DLD1 (cell line): Measurements from ENCODE around the gene C4orf54.

Experiments used
- in situ Hi-C: cut with HindIII; loops from 2 replicates; pipeline ENCODE4 v1.10.0; 2017; ENCODE audit warnings: low sequenced_read_pairs

Gene C4orf54

GRCh38 chr4:99657798-99658197 lies at the start of gene C4orf54:
C4orf54 (minus strand) TSS chr4:99657828; CDS start chr4:99654648, 3,180 bp downstream.
- in situ Hi-C loops: no loop called here

- in situ Hi-C loops: no loop called here
These were observed 48.3 kb upstream of the C4orf54 start for GRCh38 chr4:99705891-99706290.

- in situ Hi-C loops: no loop called here
These were observed 39.2 kb upstream of the C4orf54 start for GRCh38 chr4:99696801-99697200.

- in situ Hi-C loops: no loop called here
These were observed 35.5 kb upstream of the C4orf54 start for GRCh38 chr4:99693140-99693539.

DNA sequence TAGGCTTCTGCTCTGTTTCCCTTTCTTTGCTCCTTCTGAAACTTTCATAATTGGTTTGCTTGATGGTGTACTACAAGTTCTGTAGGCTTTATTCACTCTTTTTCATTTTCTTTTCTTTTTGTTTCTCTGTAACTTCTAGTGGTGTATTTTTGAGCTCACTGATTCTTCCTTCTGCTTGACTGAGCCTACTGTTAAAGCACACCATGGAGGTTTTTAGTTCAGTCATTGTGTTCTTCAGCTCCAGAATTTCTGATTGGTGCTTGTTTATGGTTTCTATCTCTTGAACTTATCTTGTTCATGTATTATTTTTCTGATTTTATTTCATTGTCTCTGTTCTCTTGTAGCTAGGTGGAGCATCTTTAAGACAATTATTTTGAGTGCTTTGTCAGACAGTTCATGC lies 33.4 kb upstream of the C4orf54 start:
- in situ Hi-C loops: no loop called here

DNA sequence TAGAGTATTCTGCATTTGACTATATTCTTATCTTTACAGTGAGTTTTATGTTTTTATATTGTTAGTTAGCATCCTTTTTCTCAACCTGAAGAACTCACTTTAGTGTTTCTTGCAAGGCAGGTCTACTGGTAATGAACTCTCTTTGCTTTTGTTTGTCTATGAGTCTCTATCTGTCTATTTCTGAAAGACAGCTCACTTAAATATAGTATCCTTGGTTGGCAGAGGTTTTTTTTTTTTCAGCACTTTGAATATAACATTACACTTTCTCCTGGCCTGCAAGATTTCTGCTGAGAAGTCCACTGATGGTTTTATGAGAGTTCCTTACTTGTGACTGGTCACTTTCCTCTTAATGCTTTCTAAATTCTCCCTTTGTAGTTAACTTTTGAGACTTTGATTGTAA lies 32.8 kb upstream of the C4orf54 start:
- in situ Hi-C loops: no loop called here

DNA sequence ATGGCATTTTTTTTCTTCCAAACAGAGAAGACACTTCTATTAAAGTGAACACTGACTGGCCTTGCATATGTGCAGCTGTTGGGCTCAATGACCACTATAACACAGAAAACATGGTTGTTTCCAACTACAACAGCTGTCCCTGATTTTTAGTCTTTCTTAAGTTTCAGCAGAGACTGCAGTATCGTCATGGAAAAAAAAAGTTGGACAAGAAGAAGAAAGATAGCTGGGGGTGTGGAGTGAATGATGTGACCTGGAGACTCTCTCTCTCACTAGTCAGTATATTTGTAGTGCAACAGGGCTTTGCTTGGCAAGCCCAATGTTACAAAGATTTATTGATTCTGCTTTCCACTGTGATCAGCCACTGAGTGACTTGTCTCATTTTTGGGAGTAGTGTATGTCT lies 29.5 kb upstream of the C4orf54 start:
- in situ Hi-C loops: no loop called here

DNA sequence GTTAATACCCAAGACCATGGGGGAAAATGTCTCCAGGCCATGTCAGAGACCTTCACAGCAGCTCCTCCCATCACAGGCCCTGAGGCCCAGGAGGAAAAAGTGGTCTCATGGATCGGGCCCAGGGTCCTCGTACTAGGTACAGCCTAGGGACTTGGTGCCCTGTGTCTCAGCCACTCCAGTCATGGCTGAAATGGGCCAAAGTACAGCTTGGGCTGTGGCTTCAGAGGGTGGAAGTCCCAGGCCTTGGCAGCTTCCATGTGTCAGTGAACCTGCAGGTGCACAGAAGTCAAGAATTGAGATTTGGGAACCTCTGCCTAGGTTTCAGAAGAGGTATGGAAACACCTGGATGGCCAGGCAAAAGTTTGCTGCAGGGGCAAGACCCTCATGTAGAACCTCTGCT lies 27.6 kb upstream of the C4orf54 start:
- in situ Hi-C loops: no loop called here

DNA sequence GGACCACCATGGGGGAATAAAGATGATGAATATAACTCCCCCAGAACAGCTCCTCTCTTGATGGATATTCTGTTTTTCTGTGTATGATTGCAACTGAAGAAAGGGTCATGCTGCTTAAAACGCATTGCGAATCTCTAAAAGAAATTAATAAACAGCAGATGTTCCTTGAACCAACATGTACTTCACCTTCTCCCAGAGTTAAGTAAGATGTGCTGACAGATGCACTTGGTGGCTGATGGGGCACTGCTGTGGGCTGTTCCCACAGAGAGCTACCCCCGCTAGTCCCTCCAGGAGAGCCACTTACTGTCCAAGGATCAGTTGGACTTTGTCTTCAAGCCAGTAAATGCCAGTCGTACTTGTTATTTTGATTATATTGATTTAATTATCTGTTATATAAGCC lies 26.3 kb upstream of the C4orf54 start:
- in situ Hi-C loops: no loop called here

DNA sequence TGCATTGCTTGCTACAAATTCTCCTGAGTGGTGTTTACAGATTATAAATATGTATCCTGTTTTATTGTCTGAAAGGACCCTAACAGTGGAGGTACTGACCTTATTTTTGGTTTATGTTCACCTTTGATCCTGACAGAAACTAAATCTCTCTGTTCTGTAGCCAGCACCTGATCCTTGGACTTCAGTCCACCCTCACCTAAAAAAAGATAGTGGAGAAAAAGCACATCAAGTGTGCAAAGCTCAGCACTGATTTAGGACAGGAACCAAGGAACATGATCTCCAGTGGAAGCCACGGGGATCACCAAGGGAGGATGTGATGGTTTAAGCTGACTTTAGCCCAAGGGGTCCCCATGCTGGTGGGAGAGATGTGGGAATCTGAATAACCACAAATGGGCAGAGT lies 22.3 kb upstream of the C4orf54 start:
- in situ Hi-C loops: no loop called here

DNA sequence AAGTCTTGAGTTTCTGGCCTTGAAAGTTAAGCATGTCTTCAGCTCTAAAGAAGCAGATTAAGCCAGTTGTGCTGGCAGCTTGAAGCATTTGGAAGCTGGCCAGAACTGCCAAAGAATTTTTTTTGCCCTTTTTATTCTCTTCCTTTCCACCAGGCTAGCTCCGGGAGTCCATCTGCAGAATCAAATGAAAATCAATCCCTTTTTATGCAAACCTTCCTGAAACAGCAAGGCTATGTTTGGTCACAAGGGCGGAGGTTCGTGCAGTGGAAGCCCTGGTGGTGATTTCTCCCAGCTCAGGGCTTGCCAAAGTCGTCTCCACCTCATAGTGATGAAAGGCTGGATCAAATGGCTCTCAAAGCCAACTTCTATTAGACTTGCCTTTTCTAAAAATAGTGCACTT lies 21.6 kb upstream of the C4orf54 start:
- in situ Hi-C loops: no loop called here

GRCh38 chr4:99677161-99677560 lies 19.5 kb upstream of the C4orf54 start:
- in situ Hi-C loops: no loop called here

DNA sequence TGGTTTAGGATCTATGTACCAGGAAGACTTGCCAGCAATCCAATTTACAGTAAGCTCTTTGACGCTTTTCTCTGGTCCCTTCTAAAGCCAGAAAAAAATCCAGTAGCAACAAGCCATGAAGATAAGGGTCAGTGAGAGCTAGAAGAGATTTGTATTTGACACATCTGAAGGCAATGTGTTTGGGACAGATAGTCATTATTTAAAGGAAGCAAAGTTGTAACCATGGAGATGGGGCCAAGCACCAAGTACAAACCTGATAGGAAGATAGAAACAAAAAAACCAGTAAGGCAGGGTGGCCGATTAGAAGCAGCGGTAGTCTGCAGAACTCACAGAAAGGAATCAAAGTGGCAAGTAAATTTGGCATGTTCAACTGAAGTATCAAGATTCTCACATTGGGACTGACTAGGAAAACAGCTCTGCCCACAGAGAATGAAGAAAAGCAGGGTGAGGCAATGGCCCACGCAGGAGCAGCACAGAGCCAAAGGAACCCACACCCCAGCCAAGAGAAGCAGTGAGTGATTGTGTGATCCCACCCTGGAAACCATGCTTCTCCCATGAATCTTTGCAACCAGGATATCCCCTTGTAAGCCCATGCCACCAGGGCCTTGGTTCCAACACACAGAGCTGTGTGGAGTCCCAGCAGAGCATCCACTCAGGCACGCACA lies 12.9 kb upstream of the C4orf54 start:
- in situ Hi-C loops: no loop called here

DNA sequence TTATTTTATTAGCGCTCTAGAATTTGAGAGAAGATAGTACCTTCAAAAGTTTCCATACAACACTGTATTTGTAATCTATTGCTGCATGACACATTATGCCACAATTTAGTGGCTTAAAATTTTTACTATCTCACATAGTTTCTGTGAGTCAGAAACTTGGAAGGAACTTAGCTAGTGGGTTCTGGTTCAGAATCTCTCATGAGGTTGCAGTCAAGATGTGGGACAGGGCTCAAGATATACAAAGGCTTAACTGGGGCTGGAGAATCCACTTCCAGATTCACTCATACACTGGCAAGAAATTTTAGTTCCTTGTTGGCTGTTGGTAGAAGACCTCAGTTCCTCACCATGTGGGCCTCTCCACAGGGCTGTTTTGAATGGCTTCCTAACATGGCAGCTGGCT lies 11.5 kb upstream of the C4orf54 start:
- in situ Hi-C loops: no loop called here

DNA sequence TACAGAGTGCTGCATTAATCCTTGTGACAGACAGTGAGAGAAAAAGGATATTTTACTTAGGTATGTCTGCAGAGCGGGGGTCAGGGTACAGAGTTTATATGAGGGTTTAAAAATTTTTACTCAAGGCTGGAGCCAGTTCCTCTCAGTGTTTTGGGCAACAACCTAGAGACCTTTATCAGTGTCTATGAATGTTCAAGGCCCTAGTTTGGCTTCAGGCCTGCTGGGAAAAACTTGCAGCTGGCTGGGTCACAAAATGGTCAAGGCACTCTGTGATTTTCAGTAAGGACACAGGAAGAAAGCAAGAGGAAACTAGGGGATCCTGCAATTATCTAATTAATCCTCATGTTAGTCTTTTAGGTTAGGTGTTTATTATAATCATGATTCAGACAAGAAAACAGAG lies 10.8 kb upstream of the C4orf54 start:
- in situ Hi-C loops: no loop called here

GRCh38 chr4:99665983-99666382 lies 8.4 kb upstream of the C4orf54 start:
- in situ Hi-C loops: no loop called here

- in situ Hi-C loops: no loop called here
These were observed 7.1 kb upstream of the C4orf54 start for GRCh38 chr4:99664716-99665115.

- in situ Hi-C loops: no loop called here
These were observed 4.3 kb upstream of the C4orf54 start for GRCh38 chr4:99661907-99662306.

- in situ Hi-C loops: no loop called here
These were observed 1.0 kb upstream of the C4orf54 start for GRCh38 chr4:99658666-99659065.

DNA sequence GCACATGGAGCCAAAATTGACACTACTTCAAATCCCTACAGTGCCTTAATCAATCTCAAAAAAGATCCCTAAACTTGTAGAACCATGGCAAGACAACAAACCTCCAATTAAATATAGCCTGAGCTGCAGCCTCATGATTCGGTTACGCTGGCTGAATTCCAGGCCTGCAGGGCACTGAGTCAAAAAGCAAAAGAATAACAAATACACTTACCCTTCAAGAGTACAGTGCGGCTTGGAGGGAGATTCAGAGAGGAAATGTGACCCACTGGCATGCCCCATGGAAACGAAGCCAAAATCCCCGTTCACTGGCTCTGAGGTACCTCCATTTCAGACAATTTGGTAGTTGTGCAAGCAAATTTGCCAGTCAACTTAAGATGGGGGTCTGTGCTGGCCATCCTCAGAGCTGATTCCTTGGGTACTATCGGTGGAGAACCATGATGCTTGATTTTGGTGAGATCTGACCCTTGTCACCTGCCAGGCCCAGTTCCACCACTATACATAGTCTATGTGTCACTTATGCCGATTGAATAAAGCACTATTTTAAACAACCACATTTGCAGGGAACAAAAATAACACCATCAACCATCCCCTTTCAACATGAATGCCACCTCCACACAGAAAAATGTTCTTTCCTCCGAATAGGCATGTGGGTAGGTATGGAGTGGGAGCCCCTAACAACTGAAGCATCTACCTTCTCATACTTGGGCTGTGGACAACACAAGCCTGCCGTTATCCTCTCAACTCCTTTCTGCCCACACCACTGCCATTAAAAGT lies 2.1 kb downstream of the C4orf54 start:
- in situ Hi-C loops: no loop called here

- in situ Hi-C loops: no loop called here
These were observed 3.3 kb downstream of the C4orf54 start for GRCh38 chr4:99654361-99654761.

GRCh38 chr4:99653916-99654315 lies 3.7 kb downstream of the C4orf54 start:
- in situ Hi-C loops: no loop called here
